Measurements from ENCODE around the gene MPO. TPM values are rescaled to one million over a fixed set of nuclear protein-coding genes. Genes with fewer than 3 reads are reported as not detected.

Gene MPO
- total RNA-seq, 1 donor from 2014 or later = not detected

DNA sequence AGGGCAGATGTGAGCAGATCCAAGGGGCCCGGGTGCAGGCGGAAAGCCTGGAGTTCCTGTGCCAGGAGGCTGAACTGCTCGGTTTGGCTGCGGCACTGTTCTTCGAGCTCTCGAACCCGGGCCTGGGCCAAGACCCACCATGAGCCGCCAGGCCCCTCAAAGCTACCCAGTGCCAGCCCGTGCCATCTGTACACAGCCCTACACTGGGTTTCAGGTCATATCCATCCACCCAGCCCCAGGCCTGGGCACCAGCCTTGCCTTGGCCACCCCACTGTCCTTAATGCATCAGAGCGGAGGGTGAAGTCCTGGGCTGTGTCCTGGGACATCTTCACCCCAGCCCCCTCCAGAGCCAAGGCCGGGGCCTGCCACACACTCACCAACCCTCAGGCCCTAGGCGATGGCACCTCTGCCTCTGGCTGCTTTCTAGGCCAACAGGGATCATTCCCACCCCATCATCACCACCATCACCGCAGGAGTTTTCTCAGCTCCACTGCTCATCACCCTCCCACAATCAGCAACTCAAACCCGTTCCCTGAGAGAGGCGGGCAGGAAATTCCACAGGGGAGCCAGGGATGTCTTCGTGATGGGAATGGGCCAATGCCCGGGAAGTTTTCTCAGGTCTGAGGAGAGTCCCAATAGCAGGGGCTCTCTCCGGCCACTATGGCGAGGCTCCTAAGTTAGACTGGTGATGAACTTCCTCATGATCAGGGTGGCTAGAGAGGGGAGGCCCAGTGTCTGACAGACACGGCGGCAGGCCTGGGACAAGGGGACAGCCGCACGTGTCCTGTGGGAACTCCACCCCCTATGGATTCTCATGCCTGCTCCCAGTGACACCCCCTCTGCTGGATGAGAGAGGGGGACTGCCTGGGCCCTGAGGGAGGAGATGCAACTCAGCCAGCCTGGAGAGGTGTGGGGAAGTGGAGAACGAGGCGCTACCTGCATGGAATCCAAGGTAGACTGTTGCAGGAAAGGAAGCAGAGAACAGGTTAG is 38.7 kb upstream of the MPO start:
- DNase-seq (no peak), ATAC-seq (ENCODE audit: low read depth) (no peak)
- ChIA-PET POLR2A (interaction anchor here (4.1 to 27.9 kb wide), 3 partner anchors 7 to 35 kb away, joined by 94 to 3007 read pairs (median 130); partner anchors contain the start of genes SUPT4H1 and TSPOAP1), CTCF (interaction anchor here (1.9 to 4.7 kb wide), 4 partner anchors 24 to 128 kb away, joined by 6 to 129 read pairs (median 93); partner anchors contain the start of genes RNF43 and SUPT4H1)
- no peak for TF ChIP-seq CTCF (IDR thresholded peaks at IDR 0.05)
- intact Hi-C loops (cut with micrococcal nuclease) = no loop called here
- no peaks in the 10 kb centered on the region for H3K27me3 Mint-ChIP-seq
- no peak overlapping the region for H3K27ac Mint-ChIP-seq
- no peaks in the 10 kb centered on the region for H3K36me3 Mint-ChIP-seq (ENCODE audit: low read depth)
- peaks cover 22% of the 10 kb centered on the region for H3K4me1 Mint-ChIP-seq
- H3K4me3 Mint-ChIP-seq = no peak overlapping the region
- no peaks in the 10 kb centered on the region for H3K9me3 Mint-ChIP-seq

DNA sequence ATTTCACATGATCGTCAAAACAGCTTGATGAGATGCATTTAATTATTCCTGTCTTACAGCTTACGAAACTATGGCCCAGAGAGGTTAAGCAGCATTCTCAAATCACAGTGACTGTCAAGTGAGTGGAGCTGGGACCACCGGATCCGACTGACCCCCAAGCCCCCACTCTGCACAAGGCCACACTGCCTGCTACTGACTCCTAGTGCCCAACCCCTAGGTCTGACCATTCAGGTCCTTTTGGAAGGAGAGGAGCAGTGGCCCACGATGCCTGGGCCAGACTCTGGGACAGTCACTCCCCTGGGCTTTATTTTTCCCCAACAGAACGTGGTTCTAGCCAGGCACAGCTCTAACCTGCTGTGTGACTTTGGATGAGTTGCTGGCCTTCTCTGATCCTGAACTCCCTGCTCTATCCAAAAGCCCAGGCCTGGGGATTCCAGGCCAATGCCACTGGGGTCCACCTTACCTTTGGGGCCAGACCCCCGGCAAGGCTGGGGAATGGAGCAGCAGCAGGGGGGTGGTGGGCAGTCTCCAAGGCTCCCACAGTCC is 38.0 kb upstream of the MPO start:
- no peak overlapping the region for H3K4me3 Mint-ChIP-seq

GRCh38 chr17:58318065-58318481 is 37.3 kb upstream of the MPO start:
- no peak overlapping the region for H3K4me3 Mint-ChIP-seq
- no peaks in the 10 kb centered on the region for H3K36me3 Mint-ChIP-seq (ENCODE audit: low read depth)
- DNase-seq (no peak), ATAC-seq (ENCODE audit: low read depth) (no peak)
- ChIA-PET POLR2A (interaction anchor here (0.9 to 27.9 kb wide), 16 partner anchors 9 to 341 kb away, joined by 3 to 3007 read pairs (median 8); partner anchors contain the start of genes HSF5, MTMR4, RNF43 and SUPT4H1), CTCF (interaction anchor here (0.7 to 4.7 kb wide), 45 partner anchors 9 to 687 kb away, joined by 3 to 129 read pairs (median 6); partner anchors contain the start of genes HSF5, MTMR4, RNF43 and SUPT4H1)
- H3K27ac Mint-ChIP-seq = peak overlapping the region; percentile 50
- no peaks in the 10 kb centered on the region for H3K9me3 Mint-ChIP-seq
- intact Hi-C loops (cut with micrococcal nuclease) = no loop called here
- peaks cover 15% of the 10 kb centered on the region for H3K4me1 Mint-ChIP-seq
- no peaks in the 10 kb centered on the region for H3K27me3 Mint-ChIP-seq
- no peak for TF ChIP-seq CTCF (IDR thresholded peaks at IDR 0.05)

More for the DNA sequence above, 38.0 kb upstream of the MPO start:
- ATAC-seq (ENCODE audit: low read depth) (no peak), DNase-seq (no peak)
- ChIA-PET POLR2A (interaction anchor here (1.7 to 27.9 kb wide), 5 partner anchors 8 to 313 kb away, joined by 5 to 3007 read pairs (median 94); partner anchors contain the start of genes SUPT4H1 and TSPOAP1), CTCF (interaction anchor here (1.9 to 4.7 kb wide), 7 partner anchors 8 to 129 kb away, joined by 6 to 129 read pairs (median 47); partner anchors contain the start of genes RNF43, SUPT4H1 and TSPOAP1)
- no peaks in the 10 kb centered on the region for H3K36me3 Mint-ChIP-seq (ENCODE audit: low read depth)
- H3K27me3 Mint-ChIP-seq = no peaks in the 10 kb centered on the region
- H3K27ac Mint-ChIP-seq = no peak overlapping the region
- no peak for TF ChIP-seq CTCF (IDR thresholded peaks at IDR 0.05)
- peaks cover 17% of the 10 kb centered on the region for H3K4me1 Mint-ChIP-seq
- H3K9me3 Mint-ChIP-seq = no peaks in the 10 kb centered on the region
- intact Hi-C loops (cut with micrococcal nuclease) = no loop called here

DNA sequence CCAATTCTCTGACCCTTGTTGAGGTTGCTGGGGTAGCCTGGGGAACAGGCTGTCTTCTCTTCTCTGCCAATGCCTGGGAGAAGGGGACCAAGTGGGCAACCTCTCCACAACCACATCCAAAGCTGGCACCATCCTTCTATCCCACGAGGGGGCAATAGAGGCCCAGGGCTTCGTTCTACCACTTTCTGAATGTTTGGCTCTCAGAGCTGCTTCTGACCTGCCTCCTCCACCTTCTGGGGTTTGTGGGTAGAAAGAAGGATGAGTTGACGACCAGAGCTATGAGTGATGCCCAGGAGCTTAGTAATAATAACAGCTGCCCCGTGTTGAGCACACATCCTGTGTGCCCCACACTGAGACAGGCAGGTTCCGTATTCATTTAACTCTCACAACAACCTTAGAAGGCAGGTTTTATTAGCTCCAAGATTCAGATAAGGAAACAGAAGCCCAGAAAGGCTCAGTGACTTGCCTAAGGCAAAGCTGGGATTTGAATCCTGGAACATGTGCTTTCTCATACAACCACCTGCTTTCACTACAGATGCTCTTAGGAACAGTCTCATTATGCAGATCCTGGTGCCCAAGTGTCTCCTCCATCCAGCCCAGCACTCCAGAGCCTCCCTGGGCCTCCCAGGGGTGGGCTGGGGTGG is 36.8 kb upstream of the MPO start:
- ATAC-seq (ENCODE audit: low read depth) (peak; percentile 97), DNase-seq (peak; percentile 55)
- POLR2A ChIA-PET = interaction anchor here (0.8 to 27.9 kb wide), 17 partner anchors 9 to 342 kb away, joined by 3 to 3007 read pairs (median 7); partner anchors contain the start of genes HSF5, MTMR4, RNF43 and SUPT4H1
- no peaks in the 10 kb centered on the region for H3K9me3 Mint-ChIP-seq
- no peaks in the 10 kb centered on the region for H3K36me3 Mint-ChIP-seq (ENCODE audit: low read depth)
- no peak overlapping the region for H3K4me3 Mint-ChIP-seq
- CTCF ChIA-PET = interaction anchor here (0.6 to 4.7 kb wide), 50 partner anchors 9 to 687 kb away, joined by 3 to 129 read pairs (median 5); partner anchors contain the start of genes HSF5, MTMR4, RNF43 and SUPT4H1
- peak overlapping the region; percentile 79 for H3K27ac Mint-ChIP-seq
- H3K4me1 Mint-ChIP-seq = peaks cover 15% of the 10 kb centered on the region
- intact Hi-C loops (cut with micrococcal nuclease) = loop anchor here (1.0 kb wide), 8 partner anchors 12 to 201 kb away; partner anchors contain the start of genes RNF43 and SUPT4H1
- H3K27me3 Mint-ChIP-seq = no peaks in the 10 kb centered on the region
- TF ChIP-seq CTCF (IDR thresholded peaks at IDR 0.05) = no peak

Data from activated B cell treated with CpG ODN at 0.5 μM for 24 hours (primary cell).